ENCODE results near the gene HRK. TPM values are rescaled to one million over a fixed set of nuclear protein-coding genes. Genes with fewer than 3 reads are reported as not detected.

HRK gene
- total RNA-seq, 1 donor from 2014 or later, result 2.1 TPM

DNA sequence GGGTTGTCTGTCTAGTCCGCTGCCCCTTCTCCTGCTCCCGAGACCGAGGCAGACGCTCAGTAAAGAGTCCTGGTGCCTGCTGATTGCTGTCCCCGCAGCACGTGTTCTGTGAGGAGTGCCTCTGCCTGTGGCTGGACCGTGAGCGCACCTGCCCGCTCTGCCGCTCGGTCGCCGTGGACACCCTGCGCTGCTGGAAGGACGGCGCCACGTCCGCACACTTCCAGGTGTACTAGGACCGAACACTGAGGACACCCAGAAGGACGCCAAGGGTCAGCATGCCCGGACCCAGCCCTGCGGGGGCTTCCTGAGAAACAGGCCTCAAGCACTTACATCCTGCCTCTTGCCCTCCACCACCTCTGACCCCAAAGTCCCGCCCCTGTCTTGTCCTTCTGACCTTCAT, 32.0 kb downstream of the HRK start:
- H3K27me3 Mint-ChIP-seq (ENCODE audit: low read depth, unreplicated experiment), result peaks cover 17% of the 10 kb centered on the region
- no peaks in the 10 kb centered on the region for H3K36me3 ChIP-seq (ENCODE audit: insufficient read depth, low read length)
- no peak overlapping the region for H3K27ac Mint-ChIP-seq (ENCODE audit: unreplicated experiment)
- H3K79me2 ChIP-seq (ENCODE audit: insufficient read depth, low read length), result no peaks in the 10 kb centered on the region
- no peak for FAIRE-seq
- no peaks in the 10 kb centered on the region for H3K4me1 Mint-ChIP-seq (ENCODE audit: low read depth, unreplicated experiment)
- H2AFZ ChIP-seq (ENCODE audit: low read depth, low read length), result no peak overlapping the region
- H3K27me3 ChIP-seq (ENCODE audit: insufficient read depth, low read length), result peaks cover 3% of the 10 kb centered on the region
- TF ChIP-seq CTCF (IDR thresholded peaks at IDR 0.05; ENCODE audit: insufficient read depth, low read depth, low read length) (no peak), EZH2 (IDR thresholded peaks at IDR 0.05; ENCODE audit: insufficient read depth, low read length) (no peak)
- H3K9me3 ChIP-seq (ENCODE audit: insufficient read depth, low read depth, low read length), result no peaks in the 10 kb centered on the region
- H3K4me1 ChIP-seq (ENCODE audit: insufficient read depth, low read length), result no peaks in the 10 kb centered on the region
- no peak overlapping the region for H3K4me3 ChIP-seq (ENCODE audit: insufficient read depth, low read depth, low read length)
- no peak overlapping the region for H3K27ac ChIP-seq (ENCODE audit: low read depth, low read length)
- no peak overlapping the region for H3K4me2 ChIP-seq (ENCODE audit: low read length)
- no peaks in the 10 kb centered on the region for H3K36me3 Mint-ChIP-seq (ENCODE audit: low read depth, unreplicated experiment)
- H3K4me3 Mint-ChIP-seq (ENCODE audit: unreplicated experiment), result no peak overlapping the region
- H3K9me3 Mint-ChIP-seq (ENCODE audit: unreplicated experiment), result no peaks in the 10 kb centered on the region
- H3K9ac ChIP-seq (ENCODE audit: low read length), result no peak overlapping the region
- no peak for DNase-seq (ENCODE audit: low read depth)
- H4K20me1 ChIP-seq (ENCODE audit: insufficient read depth, low read length), result no peaks in the 10 kb centered on the region

DNA sequence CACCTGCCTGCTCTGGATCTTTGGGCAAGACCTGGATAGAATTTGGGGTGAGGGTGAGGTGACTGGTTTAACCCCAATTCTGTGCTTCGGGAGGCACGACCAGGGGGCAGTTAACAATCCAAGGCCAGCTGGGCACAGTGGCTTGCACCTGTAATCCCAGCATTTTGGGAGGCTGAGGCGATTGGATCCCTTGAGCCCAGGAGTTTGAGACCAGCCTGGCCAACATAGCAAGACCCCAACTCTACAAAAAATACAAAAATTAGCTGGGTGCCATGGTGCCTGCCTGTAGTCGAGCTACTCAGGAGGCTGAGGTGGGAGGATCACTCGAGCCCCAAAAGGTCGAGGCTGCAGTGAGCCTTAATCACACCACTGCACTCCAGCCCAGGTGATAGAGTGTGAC, 38.2 kb downstream of the HRK start:
- H3K79me2 ChIP-seq (ENCODE audit: insufficient read depth, low read length), result no peaks in the 10 kb centered on the region
- no peaks in the 10 kb centered on the region for H4K20me1 ChIP-seq (ENCODE audit: insufficient read depth, low read length)
- no peaks in the 10 kb centered on the region for H3K36me3 ChIP-seq (ENCODE audit: insufficient read depth, low read length)
- H3K27me3 ChIP-seq (ENCODE audit: insufficient read depth, low read length), result no peaks in the 10 kb centered on the region
- DNase-seq (ENCODE audit: low read depth), result no peak
- H3K9ac ChIP-seq (ENCODE audit: low read length), result no peak overlapping the region
- no peaks in the 10 kb centered on the region for H3K9me3 ChIP-seq (ENCODE audit: insufficient read depth, low read depth, low read length)
- Mint-ChIP-seq H3K27ac (ENCODE audit: unreplicated experiment) (no peak overlapping the region), H3K9me3 (ENCODE audit: unreplicated experiment) (no peaks in the 10 kb centered on the region), H3K27me3 (ENCODE audit: low read depth, unreplicated experiment) (no peaks in the 10 kb centered on the region), H3K4me1 (ENCODE audit: low read depth, unreplicated experiment) (no peaks in the 10 kb centered on the region), H3K36me3 (ENCODE audit: low read depth, unreplicated experiment) (no peaks in the 10 kb centered on the region), H3K4me3 (ENCODE audit: unreplicated experiment) (no peak overlapping the region)
- TF ChIP-seq EZH2 (IDR thresholded peaks at IDR 0.05; ENCODE audit: insufficient read depth, low read length) (no peak), CTCF (IDR thresholded peaks at IDR 0.05; ENCODE audit: insufficient read depth, low read depth, low read length) (no peak)
- H3K4me3 ChIP-seq (ENCODE audit: insufficient read depth, low read depth, low read length), result no peak overlapping the region
- no peak overlapping the region for H3K27ac ChIP-seq (ENCODE audit: low read depth, low read length)
- H2AFZ ChIP-seq (ENCODE audit: low read depth, low read length), result no peak overlapping the region
- FAIRE-seq, result no peak
- no peaks in the 10 kb centered on the region for H3K4me1 ChIP-seq (ENCODE audit: insufficient read depth, low read length)
- no peak overlapping the region for H3K4me2 ChIP-seq (ENCODE audit: low read length)

DNA sequence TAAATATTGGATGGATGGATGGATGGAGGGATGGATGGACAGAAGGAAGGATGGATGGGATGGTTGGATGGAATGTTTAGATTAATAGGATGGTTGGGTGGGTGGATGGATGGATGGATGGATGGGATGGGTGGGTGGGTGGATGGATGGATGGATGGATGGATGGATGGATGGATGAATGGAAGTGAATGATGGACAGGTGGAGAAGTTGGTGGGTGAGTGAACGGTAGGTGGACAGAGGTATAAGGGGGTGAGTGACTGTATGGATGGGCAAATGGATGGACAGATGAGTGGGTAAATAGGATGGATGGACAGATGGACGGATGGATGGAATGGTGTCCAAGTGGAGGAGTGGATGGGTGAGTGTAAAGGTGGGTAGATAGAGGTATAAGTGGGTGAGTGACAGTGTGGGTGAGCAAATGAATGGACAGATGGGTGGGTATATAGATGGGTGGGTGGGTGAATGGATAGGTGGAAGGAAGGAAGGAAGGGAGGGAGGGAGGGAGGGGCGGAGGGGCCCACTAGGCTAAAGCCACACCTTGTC, 41.9 kb downstream of the HRK start:
- no peak overlapping the region for H3K4me3 Mint-ChIP-seq (ENCODE audit: unreplicated experiment)
- DNase-seq (ENCODE audit: low read depth) (no peak), FAIRE-seq (no peak)
- peaks cover 2% of the 10 kb centered on the region for H3K36me3 Mint-ChIP-seq (ENCODE audit: low read depth, unreplicated experiment)
- TF ChIP-seq CTCF (IDR thresholded peaks at IDR 0.05; ENCODE audit: insufficient read depth, low read depth, low read length), result no peak
- TF ChIP-seq EZH2 (IDR thresholded peaks at IDR 0.05; ENCODE audit: insufficient read depth, low read length), result no peak
- H3K9me3 Mint-ChIP-seq (ENCODE audit: unreplicated experiment), result no peaks in the 10 kb centered on the region
- H3K4me1 Mint-ChIP-seq (ENCODE audit: low read depth, unreplicated experiment), result no peaks in the 10 kb centered on the region
- Histone ChIP-seq H3K36me3 (ENCODE audit: insufficient read depth, low read length) (no peaks in the 10 kb centered on the region), H3K9me3 (ENCODE audit: insufficient read depth, low read depth, low read length) (no peaks in the 10 kb centered on the region), H3K79me2 (ENCODE audit: insufficient read depth, low read length) (no peaks in the 10 kb centered on the region), H3K9ac (ENCODE audit: low read length) (no peak overlapping the region), H3K4me3 (ENCODE audit: insufficient read depth, low read depth, low read length) (no peak overlapping the region), H4K20me1 (ENCODE audit: insufficient read depth, low read length) (no peaks in the 10 kb centered on the region), H3K4me1 (ENCODE audit: insufficient read depth, low read length) (no peaks in the 10 kb centered on the region), H3K4me2 (ENCODE audit: low read length) (no peak overlapping the region), H2AFZ (ENCODE audit: low read depth, low read length) (no peak overlapping the region), H3K27me3 (ENCODE audit: insufficient read depth, low read length) (no peaks in the 10 kb centered on the region), H3K27ac (ENCODE audit: low read depth, low read length) (no peak overlapping the region)
- H3K27ac Mint-ChIP-seq (ENCODE audit: unreplicated experiment), result no peak overlapping the region
- H3K27me3 Mint-ChIP-seq (ENCODE audit: low read depth, unreplicated experiment), result no peaks in the 10 kb centered on the region

Measured in astrocyte (in vitro differentiated cells and primary cell).